Osteocyte (in vitro differentiated cells): ENCODE data around the gene NECTIN2. TPM values are rescaled to one million over a fixed set of nuclear protein-coding genes. Genes with fewer than 3 reads are reported as not detected.

Experiments used
- DNase-seq: peaks from one replicate; pipeline ENCODE4 v3.0.0; 2021; ENCODE audit warnings: mixed read lengths; ENCODE audit not compliant: unreplicated experiment; ENCODE audit errors: extremely low spot score
- H3K27ac Mint-ChIP-seq: one replicate; pipeline ENCODE4 v1.8.0; 2021; ENCODE audit warnings: mild to moderate bottlenecking, mixed read lengths; ENCODE audit not compliant: unreplicated experiment
- H3K27me3 Mint-ChIP-seq: one replicate; pipeline ENCODE4 v1.8.0; 2021; ENCODE audit warnings: mixed read lengths; ENCODE audit not compliant: unreplicated experiment
- H3K36me3 Mint-ChIP-seq: one replicate; pipeline ENCODE4 v1.8.0; 2021; ENCODE audit warnings: mixed read lengths; ENCODE audit not compliant: unreplicated experiment
- H3K4me1 Mint-ChIP-seq: one replicate; pipeline ENCODE4 v1.8.0; 2021; ENCODE audit warnings: mixed read lengths; ENCODE audit not compliant: unreplicated experiment
- H3K4me3 Mint-ChIP-seq: one replicate; pipeline ENCODE4 v1.8.0; 2021; ENCODE audit warnings: mild to moderate bottlenecking, moderate library complexity, mixed read lengths; ENCODE audit not compliant: unreplicated experiment
- H3K9me3 Mint-ChIP-seq: one replicate; pipeline ENCODE4 v1.8.0; 2021; ENCODE audit warnings: mixed read lengths; ENCODE audit not compliant: unreplicated experiment
- CTCF ChIP-seq: fragments of 200-600 bp; sonication (generic); IDR thresholded peaks from 2 replicates; pipeline ENCODE4 v1.5.0; 2021; ENCODE audit warnings: antibody characterized with exemption, mild to moderate bottlenecking, moderate library complexity
- total RNA-seq: library from RNA; stranded (reverse); gene quantifications from 2 replicates; pipeline ENCODE4 v1.2.1, GENCODE V29; 2021

Gene NECTIN2
- total RNA-seq, 1 donor from 2014 or later = 117 TPM

GRCh38 chr19:44903602-44904425 is 57.7 kb downstream of the NECTIN2 start:
- H3K27ac Mint-ChIP-seq = no peak overlapping the region
- H3K4me3 Mint-ChIP-seq = no peak overlapping the region
- H3K27me3 Mint-ChIP-seq = peaks cover 3% of the 10 kb centered on the region
- peak; percentile 93 for DNase-seq
- H3K4me1 Mint-ChIP-seq = peaks cover 19% of the 10 kb centered on the region
- H3K9me3 Mint-ChIP-seq = no peaks in the 10 kb centered on the region
- H3K36me3 Mint-ChIP-seq = peaks cover 9% of the 10 kb centered on the region
- peak; percentile 99 for TF ChIP-seq CTCF

- peaks cover 20% of the 10 kb centered on the region for H3K4me1 Mint-ChIP-seq
These were observed 58.4 kb downstream of the NECTIN2 start for GRCh38 chr19:44904426-44904994.

GRCh38 chr19:44905437-44906160 is 59.5 kb downstream of the NECTIN2 start, which contains the start of gene APOE:
Gene APOE (plus strand): TSS chr19:44905796. CDS start chr19:44906625, 829 bp downstream.
- H3K27me3 Mint-ChIP-seq = peaks cover 3% of the 10 kb centered on the region
- H3K36me3 Mint-ChIP-seq = peaks cover 6% of the 10 kb centered on the region
- no peaks in the 10 kb centered on the region for H3K9me3 Mint-ChIP-seq
- DNase-seq = no peak
- peak within 1 kb of the TSS; percentile 71 for H3K4me3 Mint-ChIP-seq
- TF ChIP-seq CTCF = no peak
- H3K27ac Mint-ChIP-seq = peak within 1 kb of the TSS; percentile 50
- peaks cover 27% of the 10 kb centered on the region for H3K4me1 Mint-ChIP-seq

More at GRCh38 chr19:44904426-44904994, 58.4 kb downstream of the NECTIN2 start:
- no peaks in the 10 kb centered on the region for H3K9me3 Mint-ChIP-seq
- no peak overlapping the region for H3K4me3 Mint-ChIP-seq
- peaks cover 9% of the 10 kb centered on the region for H3K36me3 Mint-ChIP-seq
- no peak for DNase-seq
- H3K27me3 Mint-ChIP-seq = peaks cover 3% of the 10 kb centered on the region
- H3K27ac Mint-ChIP-seq = no peak overlapping the region
- peak; percentile 26 for TF ChIP-seq CTCF

- peaks cover 3% of the 10 kb centered on the region for H3K27me3 Mint-ChIP-seq
- H3K4me1 Mint-ChIP-seq = peaks cover 38% of the 10 kb centered on the region
- H3K9me3 Mint-ChIP-seq = no peaks in the 10 kb centered on the region
- H3K27ac Mint-ChIP-seq = no peak overlapping the region
- H3K4me3 Mint-ChIP-seq = no peak overlapping the region
- peaks cover 3% of the 10 kb centered on the region for H3K36me3 Mint-ChIP-seq
- no peak for TF ChIP-seq CTCF
- no peak for DNase-seq
These were observed 61.5 kb downstream of the NECTIN2 start for GRCh38 chr19:44907613-44908012.
